ENCODE data around the gene HOXB7. TPM values are rescaled to one million over a fixed set of nuclear protein-coding genes. Genes with fewer than 3 reads are reported as not detected.

Gene HOXB7
- total and polyA plus RNA-seq, 10 of the 15 experiments (the other 5 are each of a cell fraction or from before 2014, with no cell fraction given): 2.8 to 7.4 (median 4.2) TPM

GRCh38 chr17:48617471-48618255 lies 6.8 kb upstream of the HOXB7 start:
- DNase-seq (ENCODE audit: low read depth, low spot score) (no peak), FAIRE-seq (no peak), ATAC-seq (no peak)
- no peak overlapping the region for H3K4me2 ChIP-seq (ENCODE audit: control insufficient read depth, insufficient read depth)
- no peaks in the 10 kb centered on the region for H3K9me3 ChIP-seq (replicated peaks; ENCODE audit: control insufficient read depth, insufficient read depth, low read length)
- no peaks in the 10 kb centered on the region for H3K36me3 ChIP-seq (ENCODE audit: control insufficient read depth in 2 of 2, insufficient read depth in 2 of 2, low read length in 1 of 2)
- H3K27ac ChIP-seq (ENCODE audit: control insufficient read depth, insufficient read depth): no peak overlapping the region
- TF ChIP-seq, protein P1, sequence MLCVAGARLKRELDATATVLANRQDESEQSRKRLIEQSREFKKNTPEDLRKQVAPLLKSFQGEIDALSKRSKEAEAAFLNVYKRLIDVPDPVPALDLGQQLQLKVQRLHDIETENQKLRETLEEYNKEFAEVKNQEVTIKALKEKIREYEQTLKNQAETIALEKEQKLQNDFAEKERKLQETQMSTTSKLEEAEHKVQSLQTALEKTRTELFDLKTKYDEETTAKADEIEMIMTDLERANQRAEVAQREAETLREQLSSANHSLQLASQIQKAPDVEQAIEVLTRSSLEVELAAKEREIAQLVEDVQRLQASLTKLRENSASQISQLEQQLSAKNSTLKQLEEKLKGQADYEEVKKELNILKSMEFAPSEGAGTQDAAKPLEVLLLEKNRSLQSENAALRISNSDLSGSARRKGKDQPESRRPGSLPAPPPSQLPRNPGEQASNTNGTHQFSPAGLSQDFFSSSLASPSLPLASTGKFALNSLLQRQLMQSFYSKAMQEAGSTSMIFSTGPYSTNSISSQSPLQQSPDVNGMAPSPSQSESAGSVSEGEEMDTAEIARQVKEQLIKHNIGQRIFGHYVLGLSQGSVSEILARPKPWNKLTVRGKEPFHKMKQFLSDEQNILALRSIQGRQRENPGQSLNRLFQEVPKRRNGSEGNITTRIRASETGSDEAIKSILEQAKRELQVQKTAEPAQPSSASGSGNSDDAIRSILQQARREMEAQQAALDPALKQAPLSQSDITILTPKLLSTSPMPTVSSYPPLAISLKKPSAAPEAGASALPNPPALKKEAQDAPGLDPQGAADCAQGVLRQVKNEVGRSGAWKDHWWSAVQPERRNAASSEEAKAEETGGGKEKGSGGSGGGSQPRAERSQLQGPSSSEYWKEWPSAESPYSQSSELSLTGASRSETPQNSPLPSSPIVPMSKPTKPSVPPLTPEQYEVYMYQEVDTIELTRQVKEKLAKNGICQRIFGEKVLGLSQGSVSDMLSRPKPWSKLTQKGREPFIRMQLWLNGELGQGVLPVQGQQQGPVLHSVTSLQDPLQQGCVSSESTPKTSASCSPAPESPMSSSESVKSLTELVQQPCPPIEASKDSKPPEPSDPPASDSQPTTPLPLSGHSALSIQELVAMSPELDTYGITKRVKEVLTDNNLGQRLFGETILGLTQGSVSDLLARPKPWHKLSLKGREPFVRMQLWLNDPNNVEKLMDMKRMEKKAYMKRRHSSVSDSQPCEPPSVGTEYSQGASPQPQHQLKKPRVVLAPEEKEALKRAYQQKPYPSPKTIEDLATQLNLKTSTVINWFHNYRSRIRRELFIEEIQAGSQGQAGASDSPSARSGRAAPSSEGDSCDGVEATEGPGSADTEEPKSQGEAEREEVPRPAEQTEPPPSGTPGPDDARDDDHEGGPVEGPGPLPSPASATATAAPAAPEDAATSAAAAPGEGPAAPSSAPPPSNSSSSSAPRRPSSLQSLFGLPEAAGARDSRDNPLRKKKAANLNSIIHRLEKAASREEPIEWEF (IDR thresholded peaks at IDR 0.05; ENCODE audit: insufficient replicate concordance, low read depth, low read length): no peak
- no peak for TF ChIP-seq RBBP5 (conservative IDR thresholded peaks at IDR 0.05)
- no peak for TF ChIP-seq NBN (IDR thresholded peaks at IDR 0.05)
- no peak for TF ChIP-seq NR2C1 (IDR thresholded peaks at IDR 0.05)
- TF ChIP-seq BCL11A (IDR thresholded peaks at IDR 0.05; ENCODE audit: low read depth, low read length): no peak
- TF ChIP-seq, protein P2, sequence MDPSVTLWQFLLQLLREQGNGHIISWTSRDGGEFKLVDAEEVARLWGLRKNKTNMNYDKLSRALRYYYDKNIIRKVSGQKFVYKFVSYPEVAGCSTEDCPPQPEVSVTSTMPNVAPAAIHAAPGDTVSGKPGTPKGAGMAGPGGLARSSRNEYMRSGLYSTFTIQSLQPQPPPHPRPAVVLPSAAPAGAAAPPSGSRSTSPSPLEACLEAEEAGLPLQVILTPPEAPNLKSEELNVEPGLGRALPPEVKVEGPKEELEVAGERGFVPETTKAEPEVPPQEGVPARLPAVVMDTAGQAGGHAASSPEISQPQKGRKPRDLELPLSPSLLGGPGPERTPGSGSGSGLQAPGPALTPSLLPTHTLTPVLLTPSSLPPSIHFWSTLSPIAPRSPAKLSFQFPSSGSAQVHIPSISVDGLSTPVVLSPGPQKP (IDR thresholded peaks at IDR 0.05; ENCODE audit: low read depth, low read length): no peak
- TF ChIP-seq ETV6 (conservative IDR thresholded peaks at IDR 0.05 in 1 of 2, IDR thresholded peaks at IDR 0.05 in 1 of 2; ENCODE audit: borderline replicate concordance in 1 of 2, low read depth in 1 of 2): no peak
- no peak for TF ChIP-seq POLR2AphosphoS5 (IDR thresholded peaks at IDR 0.05; ENCODE audit: low read length)
- no peak for TF ChIP-seq CREM (IDR thresholded peaks at IDR 0.05; ENCODE audit: low read depth)
- no peak for TF ChIP-seq TCF12 (IDR thresholded peaks at IDR 0.05; ENCODE audit: low read depth, low read length)
- TF ChIP-seq PML (IDR thresholded peaks at IDR 0.05; ENCODE audit: low read length): no peak
- no peak for TF ChIP-seq CREB1 (IDR thresholded peaks at IDR 0.05; ENCODE audit: low read depth)
- TF ChIP-seq JUND (IDR thresholded peaks at IDR 0.05; ENCODE audit: low read depth, low read length): no peak
- no peak for TF ChIP-seq ZNF24 (IDR thresholded peaks at IDR 0.05)
- TF ChIP-seq IKZF2 (IDR thresholded peaks at IDR 0.05): no peak
- TF ChIP-seq EP300 (IDR thresholded peaks at IDR 0.05; ENCODE audit: borderline replicate concordance in 1 of 2, control insufficient read depth in 1 of 2, low read depth in 2 of 2, low read length in 2 of 2): no peak
- ChIA-PET CTCF (interaction anchor here (0.9 to 2.1 kb wide), 23 partner anchors 8 to 592 kb away, joined by 3 to 14 read pairs (median 5); partner anchors contain the start of genes HOXB5 and HOXB7), SMC1A (ENCODE audit: uncharacterized antibody, unreplicated experiment) (interaction anchor here (0.7 to 1.6 kb wide), 5 partner anchors 9 to 355 kb away, joined by 3 to 8 read pairs (median 3); partner anchors contain the start of gene HOXB9), RAD21 (ENCODE audit: unreplicated experiment) (interaction anchor here (0.5 to 2.1 kb wide), 14 partner anchors 11 to 592 kb away, joined by 3 to 8 read pairs (median 4); partner anchors contain the start of gene HOXB5), POLR2A (interaction anchor here (1.6 kb wide), 1 partner anchor 16 kb away, joined by 11 read pairs; no protein-coding TSS in a partner anchor)
- in situ Hi-C loops (cut with MboI) (no loop called here), intact Hi-C loops (cut with micrococcal nuclease; ENCODE audit: unreplicated experiment) (loop anchor here (1.0 to 5.0 kb wide), 3 partner anchors 355 to 591 kb away; no protein-coding TSS in a partner anchor)
- no peak overlapping the region for H3K4me3 ChIP-seq
- H3K4me1 ChIP-seq (ENCODE audit: control insufficient read depth, insufficient read depth, low read length): no peaks in the 10 kb centered on the region
- no peaks in the 10 kb centered on the region for H3K79me2 ChIP-seq (ENCODE audit: control insufficient read depth, insufficient read depth, low read length)
- H3K9ac ChIP-seq (ENCODE audit: control insufficient read depth, insufficient read depth, low read length): no peak overlapping the region
- no TSS peak for BruUV-seq (replicated peaks)
- no peak overlapping the region for H2AFZ ChIP-seq (ENCODE audit: control insufficient read depth, low read depth, low read length)
- peaks cover 30 to 46% of the 10 kb centered on the region in 2 experiments for H3K27me3 ChIP-seq (replicated peaks in 1 of 2; ENCODE audit: control insufficient read depth in 2 of 2, insufficient read depth in 2 of 2, low read length in 1 of 2)
- 43% methylated on average over 41 of the region's 43 CpGs for WGBS (ENCODE audit: insufficient coverage, insufficient replicate concordance, low lambda C conversion rate, missing lambda C conversion rate)
- H4K20me1 ChIP-seq (ENCODE audit: control insufficient read depth, insufficient read depth): no peaks in the 10 kb centered on the region

Measured in GM12878 (cell line).